WTC11 (cell line): ENCODE measurements around the gene CLEC2L. TPM values are rescaled to one million over a fixed set of nuclear protein-coding genes. Genes with fewer than 3 reads are reported as not detected.

ENCODE experiments used
- ATAC-seq: fragments of 200-7000 bp; cut with Tn5 transposase; 2 replicates; pipeline ENCODE4 v1.10.0; 2021; ENCODE audit warnings: mild to moderate bottlenecking, moderate library complexity
- CTCF ChIA-PET: fragments of 300-600 bp; sonication (Branson Sonifier 250); formaldehyde crosslinking; loops from one replicate; lab custom pipeline; 2021; ENCODE audit warnings: antibody characterized with exemption; lab: Charles Lee
- POLR2A ChIA-PET: fragments of 350-600 bp; sonication (Branson Sonifier 250); formaldehyde crosslinking; loops from one replicate; lab custom pipeline; 2021; ENCODE audit warnings: antibody characterized with exemption; lab: Charles Lee
- DNase-seq: peaks from one replicate; pipeline ENCODE4 v3.0.0; 2021; ENCODE audit warnings: low spot score
- H3K27ac Mint-ChIP-seq: 2 replicates; pipeline ENCODE4 v1.8.0; 2021; ENCODE audit warnings: mixed read lengths
- H3K27me3 Mint-ChIP-seq: 2 replicates; pipeline ENCODE4 v1.8.0; 2021; ENCODE audit warnings: low read depth, mild to moderate bottlenecking, moderate library complexity, mixed read lengths
- H3K36me3 Mint-ChIP-seq: 2 replicates; pipeline ENCODE4 v1.8.0; 2021; ENCODE audit warnings: mixed read lengths
- H3K4me1 Mint-ChIP-seq: 2 replicates; pipeline ENCODE4 v1.8.0; 2022; ENCODE audit warnings: mixed read lengths
- H3K4me3 Mint-ChIP-seq: 2 replicates; pipeline ENCODE4 v1.8.0; 2021; ENCODE audit warnings: mild to moderate bottlenecking, moderate library complexity, mixed read lengths
- H3K9me3 Mint-ChIP-seq: 2 replicates; pipeline ENCODE4 v1.8.0; 2021; ENCODE audit warnings: mixed read lengths
- ETV6 ChIP-seq: sonication (generic); formaldehyde crosslinking; IDR thresholded peaks from 2 replicates; pipeline ENCODE4 v1.8.1; 2022; ENCODE audit warnings: mild to moderate bottlenecking, missing genetic modification reagents
- FOXK1 ChIP-seq: sonication (generic); formaldehyde crosslinking; IDR thresholded peaks from 2 replicates; pipeline ENCODE4 v1.8.0; 2022; ENCODE audit warnings: mild to moderate bottlenecking, moderate library complexity, missing genetic modification reagents
- JAZF1 ChIP-seq: fragments of 250-450 bp; sonication (Bioruptor Pico); IDR thresholded peaks from 2 replicates; pipeline ENCODE4 v1.9.0; 2021; ENCODE audit warnings: moderate library complexity, mild to moderate bottlenecking, inconsistent platforms
- JUN ChIP-seq: sonication (generic); formaldehyde crosslinking; IDR thresholded peaks from 2 replicates; pipeline ENCODE4 v1.8.0; 2023; ENCODE audit warnings: mild to moderate bottlenecking, missing genetic modification reagents
- KAT7 ChIP-seq: sonication (generic); formaldehyde crosslinking; IDR thresholded peaks from 2 replicates; pipeline ENCODE4 v1.8.1; 2023; ENCODE audit warnings: missing genetic modification reagents, mild to moderate bottlenecking, borderline replicate concordance
- NFATC4 ChIP-seq: fragments of 250-450 bp; sonication (Bioruptor Pico); IDR thresholded peaks from 2 replicates; pipeline ENCODE4 v1.9.0; 2021; ENCODE audit warnings: mild to moderate bottlenecking
- NR1H2 ChIP-seq: sonication (generic); formaldehyde crosslinking; IDR thresholded peaks from 2 replicates; pipeline ENCODE4 v1.9.0; 2021; ENCODE audit warnings: mild to moderate bottlenecking, moderate library complexity, missing genetic modification reagents
- RORB ChIP-seq: fragments of 250-450 bp; sonication (Bioruptor Pico); IDR thresholded peaks from 2 replicates; pipeline ENCODE4 v1.9.0; 2021; ENCODE audit warnings: mild to moderate bottlenecking
- SP1 ChIP-seq: sonication (generic); formaldehyde crosslinking; conservative IDR thresholded peaks from 2 replicates; pipeline ENCODE4 v1.8.1; 2022; ENCODE audit warnings: missing genetic modification reagents
- TEAD4 ChIP-seq: sonication (generic); formaldehyde crosslinking; IDR thresholded peaks from 2 replicates; pipeline ENCODE4 v1.8.0; 2022; ENCODE audit warnings: mild to moderate bottlenecking, missing genetic modification reagents
- total RNA-seq: library from RNA; stranded (reverse); gene quantifications from 3 replicates; pipeline ENCODE4 v1.2.3, GENCODE V29; 2021
- TF ChIP-seq, protein P1 (sequence below): sonication (generic); formaldehyde crosslinking; conservative IDR thresholded peaks from 2 replicates; pipeline ENCODE4 v1.8.1; 2022; ENCODE audit warnings: mild to moderate bottlenecking, missing genetic modification reagents
- TF ChIP-seq, protein P2 (sequence below): fragments of 250-450 bp; sonication (Bioruptor Pico); conservative IDR thresholded peaks from 2 replicates; pipeline ENCODE4 v1.9.0; 2021; ENCODE audit warnings: mild to moderate bottlenecking
- TF ChIP-seq, protein P3 (sequence below): sonication (generic); formaldehyde crosslinking; IDR thresholded peaks from 2 replicates; pipeline ENCODE4 v1.8.0; 2023; ENCODE audit warnings: missing genetic modification reagents, mild to moderate bottlenecking, borderline replicate concordance
- TF ChIP-seq, protein P4 (sequence below): sonication (generic); formaldehyde crosslinking; IDR thresholded peaks from 2 replicates; pipeline ENCODE4 v1.8.1; 2023; ENCODE audit warnings: mild to moderate bottlenecking, missing genetic modification reagents, moderate library complexity
- TF ChIP-seq, protein P5 (sequence below): sonication (generic); formaldehyde crosslinking; IDR thresholded peaks from 2 replicates; pipeline ENCODE4 v1.8.0; 2023; ENCODE audit warnings: missing genetic modification reagents

CLEC2L gene
- total RNA-seq, 1 experiment from 2014 or later = 0.13 TPM

DNA sequence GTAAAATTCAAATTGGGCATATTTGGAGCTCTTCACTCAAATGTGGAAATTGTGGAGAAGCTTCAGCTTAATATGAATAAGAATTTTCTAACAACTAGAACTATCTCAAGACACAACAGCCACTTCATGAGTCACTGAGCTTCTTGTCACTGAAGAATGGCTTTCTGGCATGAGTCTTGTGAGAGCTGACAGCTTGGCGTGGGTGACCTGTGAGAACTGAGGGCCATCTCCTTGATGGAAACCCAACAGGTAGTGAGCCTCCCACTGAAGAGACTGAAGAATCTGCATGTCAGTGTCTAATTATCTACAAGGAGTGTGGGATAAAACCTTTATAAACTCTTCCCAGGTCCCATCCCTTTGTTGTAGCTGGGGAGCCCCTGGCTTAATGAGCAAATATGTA is 66.0 kb downstream of the CLEC2L start (continued):
- TF ChIP-seq RORB (CRISPR knock-in tag) = no peak
- TF ChIP-seq, protein P1, sequence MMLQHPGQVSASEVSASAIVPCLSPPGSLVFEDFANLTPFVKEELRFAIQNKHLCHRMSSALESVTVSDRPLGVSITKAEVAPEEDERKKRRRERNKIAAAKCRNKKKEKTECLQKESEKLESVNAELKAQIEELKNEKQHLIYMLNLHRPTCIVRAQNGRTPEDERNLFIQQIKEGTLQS = no peak
- TF ChIP-seq, protein P2, sequence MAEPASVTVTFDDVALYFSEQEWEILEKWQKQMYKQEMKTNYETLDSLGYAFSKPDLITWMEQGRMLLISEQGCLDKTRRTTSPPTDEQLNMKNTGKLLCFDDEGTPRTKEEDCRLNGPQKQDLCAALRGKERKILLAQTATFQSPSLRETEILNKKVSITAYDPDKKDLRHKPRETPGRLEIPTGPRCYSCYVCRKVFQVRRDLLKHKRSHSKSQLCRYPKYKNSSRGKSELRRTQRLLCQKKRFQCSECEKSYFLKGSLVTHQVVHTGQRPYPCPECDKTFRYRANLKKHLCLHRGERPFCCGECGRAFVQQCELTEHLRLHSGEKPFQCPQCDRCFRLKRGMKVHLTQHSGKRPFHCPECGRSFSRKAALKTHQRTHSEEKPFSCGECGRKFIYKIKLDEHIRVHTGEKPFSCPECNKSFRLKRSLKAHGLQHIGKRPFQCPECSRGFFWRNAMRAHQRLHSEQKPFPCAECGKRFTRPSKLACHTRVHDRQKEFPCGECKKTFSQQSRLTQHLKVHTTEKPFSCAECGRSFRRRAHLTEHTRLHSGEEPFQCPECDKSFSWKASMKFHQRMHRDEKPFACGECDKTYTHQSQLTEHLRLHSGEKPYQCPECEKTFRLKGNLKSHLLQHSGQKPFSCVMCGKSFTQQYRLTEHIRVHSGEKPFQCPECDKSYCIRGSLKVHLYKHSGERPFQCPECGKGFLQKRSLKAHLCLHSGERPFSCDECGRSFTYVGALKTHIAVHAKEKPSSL (CRISPR knock-in tag) = no peak
- TF ChIP-seq, protein P3, sequence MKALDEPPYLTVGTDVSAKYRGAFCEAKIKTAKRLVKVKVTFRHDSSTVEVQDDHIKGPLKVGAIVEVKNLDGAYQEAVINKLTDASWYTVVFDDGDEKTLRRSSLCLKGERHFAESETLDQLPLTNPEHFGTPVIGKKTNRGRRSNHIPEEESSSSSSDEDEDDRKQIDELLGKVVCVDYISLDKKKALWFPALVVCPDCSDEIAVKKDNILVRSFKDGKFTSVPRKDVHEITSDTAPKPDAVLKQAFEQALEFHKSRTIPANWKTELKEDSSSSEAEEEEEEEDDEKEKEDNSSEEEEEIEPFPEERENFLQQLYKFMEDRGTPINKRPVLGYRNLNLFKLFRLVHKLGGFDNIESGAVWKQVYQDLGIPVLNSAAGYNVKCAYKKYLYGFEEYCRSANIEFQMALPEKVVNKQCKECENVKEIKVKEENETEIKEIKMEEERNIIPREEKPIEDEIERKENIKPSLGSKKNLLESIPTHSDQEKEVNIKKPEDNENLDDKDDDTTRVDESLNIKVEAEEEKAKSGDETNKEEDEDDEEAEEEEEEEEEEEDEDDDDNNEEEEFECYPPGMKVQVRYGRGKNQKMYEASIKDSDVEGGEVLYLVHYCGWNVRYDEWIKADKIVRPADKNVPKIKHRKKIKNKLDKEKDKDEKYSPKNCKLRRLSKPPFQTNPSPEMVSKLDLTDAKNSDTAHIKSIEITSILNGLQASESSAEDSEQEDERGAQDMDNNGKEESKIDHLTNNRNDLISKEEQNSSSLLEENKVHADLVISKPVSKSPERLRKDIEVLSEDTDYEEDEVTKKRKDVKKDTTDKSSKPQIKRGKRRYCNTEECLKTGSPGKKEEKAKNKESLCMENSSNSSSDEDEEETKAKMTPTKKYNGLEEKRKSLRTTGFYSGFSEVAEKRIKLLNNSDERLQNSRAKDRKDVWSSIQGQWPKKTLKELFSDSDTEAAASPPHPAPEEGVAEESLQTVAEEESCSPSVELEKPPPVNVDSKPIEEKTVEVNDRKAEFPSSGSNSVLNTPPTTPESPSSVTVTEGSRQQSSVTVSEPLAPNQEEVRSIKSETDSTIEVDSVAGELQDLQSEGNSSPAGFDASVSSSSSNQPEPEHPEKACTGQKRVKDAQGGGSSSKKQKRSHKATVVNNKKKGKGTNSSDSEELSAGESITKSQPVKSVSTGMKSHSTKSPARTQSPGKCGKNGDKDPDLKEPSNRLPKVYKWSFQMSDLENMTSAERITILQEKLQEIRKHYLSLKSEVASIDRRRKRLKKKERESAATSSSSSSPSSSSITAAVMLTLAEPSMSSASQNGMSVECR = no peak

DNA sequence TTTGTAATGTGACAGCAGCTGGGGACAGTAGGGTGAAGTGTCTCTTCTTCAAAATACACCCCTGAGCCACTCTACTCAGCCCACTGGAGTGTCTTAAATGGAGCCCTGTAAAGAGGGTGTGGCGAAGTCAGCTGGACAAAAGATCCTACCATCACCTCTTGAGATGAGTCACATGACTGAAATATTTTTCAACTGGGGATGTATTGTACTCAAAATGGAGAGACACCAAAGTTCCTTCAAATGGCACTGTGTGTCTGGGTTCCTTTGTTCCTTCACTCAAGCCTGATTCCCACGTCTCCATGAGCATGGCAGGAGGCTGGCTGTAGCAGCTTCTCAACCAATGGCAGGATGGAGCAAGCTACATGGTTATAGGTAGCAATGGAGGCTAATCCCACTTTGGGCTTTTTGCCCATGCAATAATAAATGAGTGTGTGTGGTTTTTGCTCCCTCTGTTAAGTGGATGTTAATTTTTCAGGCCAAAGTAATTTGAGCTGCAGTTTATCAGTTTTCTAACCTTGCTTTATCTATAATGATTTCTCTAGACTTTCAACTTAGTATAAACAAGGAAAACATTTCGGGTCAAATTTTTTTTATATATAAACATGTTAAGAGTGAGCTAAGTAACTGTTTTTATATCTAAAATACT is 68.2 kb downstream of the CLEC2L start:
- H3K4me1 Mint-ChIP-seq = peaks cover 3% of the 10 kb centered on the region; the same call in 1 of the 2 replicates
- no peak overlapping the region for H3K27ac Mint-ChIP-seq
- DNase-seq (no peak), ATAC-seq (no peak)
- H3K36me3 Mint-ChIP-seq = peaks cover 4% of the 10 kb centered on the region; the same call in 1 of the 2 replicates
- no peaks in the 10 kb centered on the region for H3K27me3 Mint-ChIP-seq
- ChIA-PET CTCF (interaction anchor here (2.1 kb wide), 1 partner anchor 27 kb away, joined by 4 read pairs; no protein-coding TSS in a partner anchor), POLR2A (interaction anchor here (0.6 kb wide), 1 partner anchor 543 kb away, joined by 3 read pairs; no protein-coding TSS in a partner anchor)
- no peaks in the 10 kb centered on the region for H3K9me3 Mint-ChIP-seq
- H3K4me3 Mint-ChIP-seq = no peak overlapping the region
- TF ChIP-seq, protein P2 (CRISPR knock-in tag) = no peak
- TF ChIP-seq JAZF1 (CRISPR knock-in tag) = no peak
- no peak for TF ChIP-seq SP1
- no peak for TF ChIP-seq NR1H2
- no peak for TF ChIP-seq TEAD4
- no peak for TF ChIP-seq NFATC4 (CRISPR knock-in tag)
- no peak for TF ChIP-seq FOXK1
- no peak for TF ChIP-seq JUN (CRISPR knock-in tag)
- no peak for TF ChIP-seq KAT7 (CRISPR knock-in tag)
- TF ChIP-seq, protein P4, sequence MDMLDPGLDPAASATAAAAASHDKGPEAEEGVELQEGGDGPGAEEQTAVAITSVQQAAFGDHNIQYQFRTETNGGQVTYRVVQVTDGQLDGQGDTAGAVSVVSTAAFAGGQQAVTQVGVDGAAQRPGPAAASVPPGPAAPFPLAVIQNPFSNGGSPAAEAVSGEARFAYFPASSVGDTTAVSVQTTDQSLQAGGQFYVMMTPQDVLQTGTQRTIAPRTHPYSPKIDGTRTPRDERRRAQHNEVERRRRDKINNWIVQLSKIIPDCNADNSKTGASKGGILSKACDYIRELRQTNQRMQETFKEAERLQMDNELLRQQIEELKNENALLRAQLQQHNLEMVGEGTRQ (CRISPR knock-in tag) = no peak
- no peak for TF ChIP-seq ETV6
- TF ChIP-seq, protein P5, sequence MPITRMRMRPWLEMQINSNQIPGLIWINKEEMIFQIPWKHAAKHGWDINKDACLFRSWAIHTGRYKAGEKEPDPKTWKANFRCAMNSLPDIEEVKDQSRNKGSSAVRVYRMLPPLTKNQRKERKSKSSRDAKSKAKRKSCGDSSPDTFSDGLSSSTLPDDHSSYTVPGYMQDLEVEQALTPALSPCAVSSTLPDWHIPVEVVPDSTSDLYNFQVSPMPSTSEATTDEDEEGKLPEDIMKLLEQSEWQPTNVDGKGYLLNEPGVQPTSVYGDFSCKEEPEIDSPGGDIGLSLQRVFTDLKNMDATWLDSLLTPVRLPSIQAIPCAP (CRISPR knock-in tag) = no peak
